MM.1S (cell line): Measurements from ENCODE around the gene PDE4C.

Source experiments
- CTCF ChIP-seq: fragments of 300-600 bp; sonication (generic); IDR thresholded peaks from 2 replicates; pipeline ENCODE4 v1.5.1; 2016; ENCODE audit warnings: antibody characterized with exemption, low read length, mixed read lengths
- EZH2 ChIP-seq: fragments of 300-600 bp; sonication (generic); optimal IDR thresholded peaks from 2 replicates; pipeline ENCODE3; 2017; ENCODE audit warnings: low read depth, mild to moderate bottlenecking, antibody characterized with exemption, low read length, mixed read lengths
- EZH2phosphoT487 ChIP-seq: fragments of 300-600 bp; sonication (generic); IDR thresholded peaks from 2 replicates; pipeline ENCODE4 v1.6.1; 2018; ENCODE audit warnings: antibody characterized with exemption, low read length

GRCh38 chr19:18198374-18198773 is 27.9 kb downstream of the PDE4C start:
- TF ChIP-seq CTCF: no peak
- TF ChIP-seq EZH2: no peak
- no peak for TF ChIP-seq EZH2phosphoT487
